KOPT-K1 (cell line): Measurements from ENCODE around the gene PGM2L1.

Experiments
- H3K27ac ChIP-seq: fragments of 200-600 bp; sonication (generic); 2 replicates; pipeline ENCODE4 v1.5.1; 2016; ENCODE audit warnings: antibody characterized with exemption, mild to moderate bottlenecking, low read depth, low read length; ENCODE audit not compliant: poor library complexity, severe bottlenecking
- H3K36me3 ChIP-seq: fragments of 200-600 bp; sonication (generic); 2 replicates; pipeline ENCODE4 v1.5.1; 2017; ENCODE audit warnings: antibody characterized with exemption, mild to moderate bottlenecking, low read length, moderate library complexity; ENCODE audit not compliant: insufficient read depth
- H3K9me3 ChIP-seq: fragments of 200-600 bp; sonication (generic); 2 replicates; pipeline ENCODE4 v1.5.1; 2017; ENCODE audit warnings: antibody characterized with exemption, low read length, mild to moderate bottlenecking; ENCODE audit not compliant: insufficient read depth, poor library complexity, severe bottlenecking

PGM2L1 gene

GRCh38 chr11:74398244-74399159, at the start of gene PGM2L1:
Gene PGM2L1 (minus strand): TSS chr11:74398433. CDS start chr11:74398161, 272 bp downstream.
- Histone ChIP-seq H3K36me3 (no peaks in the 10 kb centered on the region; the same call in 1 of the 2 replicates), H3K9me3 (no peaks in the 10 kb centered on the region), H3K27ac (peak within 1 kb of the TSS; percentile 95)

GRCh38 chr11:74447720-74448119, 49.5 kb upstream of the PGM2L1 start:
- no peaks in the 10 kb centered on the region for H3K9me3 ChIP-seq
- no peaks in the 10 kb centered on the region for H3K36me3 ChIP-seq
- H3K27ac ChIP-seq = no peak overlapping the region

GRCh38 chr11:74446532-74446938, 48.3 kb upstream of the PGM2L1 start:
- Histone ChIP-seq H3K9me3 (no peaks in the 10 kb centered on the region), H3K27ac (no peak overlapping the region)

GRCh38 chr11:74444173-74444826, 46.1 kb upstream of the PGM2L1 start:
- peaks cover 5% of the 10 kb centered on the region for H3K9me3 ChIP-seq
- H3K27ac ChIP-seq = no peak overlapping the region

More at GRCh38 chr11:74446532-74446938, 48.3 kb upstream of the PGM2L1 start:
- H3K36me3 ChIP-seq = no peaks in the 10 kb centered on the region

GRCh38 chr11:74443071-74443864, 45.0 kb upstream of the PGM2L1 start:
- no peaks in the 10 kb centered on the region for H3K36me3 ChIP-seq
- H3K27ac ChIP-seq = no peak overlapping the region
- H3K9me3 ChIP-seq = peaks cover 5% of the 10 kb centered on the region

More at GRCh38 chr11:74444173-74444826, 46.1 kb upstream of the PGM2L1 start:
- no peaks in the 10 kb centered on the region for H3K36me3 ChIP-seq

GRCh38 chr11:74442636-74443035, 44.4 kb upstream of the PGM2L1 start:
- Histone ChIP-seq H3K9me3 (peaks cover 5% of the 10 kb centered on the region), H3K27ac (no peak overlapping the region), H3K36me3 (no peaks in the 10 kb centered on the region)

- Histone ChIP-seq H3K9me3 (peaks cover 5% of the 10 kb centered on the region), H3K27ac (no peak overlapping the region), H3K36me3 (no peaks in the 10 kb centered on the region)
Observed at GRCh38 chr11:74438681-74439080, 40.4 kb upstream of the PGM2L1 start.

- Histone ChIP-seq H3K9me3 (peaks cover 5% of the 10 kb centered on the region), H3K36me3 (no peaks in the 10 kb centered on the region), H3K27ac (no peak overlapping the region)
Observed at GRCh38 chr11:74437441-74438042, 39.3 kb upstream of the PGM2L1 start.

GRCh38 chr11:74434528-74434927, 36.3 kb upstream of the PGM2L1 start:
- H3K36me3 ChIP-seq = no peaks in the 10 kb centered on the region
- H3K9me3 ChIP-seq = no peaks in the 10 kb centered on the region
- H3K27ac ChIP-seq = no peak overlapping the region

- Histone ChIP-seq H3K9me3 (peaks cover 18% of the 10 kb centered on the region), H3K36me3 (no peaks in the 10 kb centered on the region), H3K27ac (no peak overlapping the region)
Observed at GRCh38 chr11:74429205-74429604, 31.0 kb upstream of the PGM2L1 start.

- no peak overlapping the region for H3K27ac ChIP-seq
- peaks cover 18% of the 10 kb centered on the region for H3K9me3 ChIP-seq
- H3K36me3 ChIP-seq = no peaks in the 10 kb centered on the region
Observed at GRCh38 chr11:74427384-74427886, 29.2 kb upstream of the PGM2L1 start.

- H3K9me3 ChIP-seq = peaks cover 18% of the 10 kb centered on the region
- no peak overlapping the region for H3K27ac ChIP-seq
- H3K36me3 ChIP-seq = no peaks in the 10 kb centered on the region
Observed at GRCh38 chr11:74425100-74425499, 26.9 kb upstream of the PGM2L1 start.

- Histone ChIP-seq H3K9me3 (no peaks in the 10 kb centered on the region), H3K27ac (peak overlapping the region; percentile 80), H3K36me3 (no peaks in the 10 kb centered on the region)
Observed at GRCh38 chr11:74418509-74418895, 20.3 kb upstream of the PGM2L1 start.

- H3K9me3 ChIP-seq = no peaks in the 10 kb centered on the region
- peak overlapping the region; percentile 80 for H3K27ac ChIP-seq
Observed at GRCh38 chr11:74417860-74418508, 19.8 kb upstream of the PGM2L1 start.

More at GRCh38 chr11:74417860-74418508, 19.8 kb upstream of the PGM2L1 start:
- no peaks in the 10 kb centered on the region for H3K36me3 ChIP-seq
